K562 (cell line): ENCODE data around the gene SLC6A6. TPM values are rescaled to one million over a fixed set of nuclear protein-coding genes. Genes with fewer than 3 reads are reported as not detected.

Source experiments
- ATAC-seq: fragments of 200-7000 bp; cut with Tn5 transposase; 3 replicates; pipeline ENCODE4 v1.9.1; 2020; ENCODE audit warnings: moderate library complexity
- BruUV-seq: library from RNA; stranded (reverse); fragments of 400-500 nt; replicated peaks from 2 replicates; lab custom pipeline; 2021; lab: Mats Ljungman, UMichigan
- CTCF ChIA-PET: fragments of 300-600 bp; formaldehyde crosslinking; extraction: SDS; loops from one replicate; lab custom pipeline; 2021; ENCODE audit warnings: low intra/inter-chr PET ratio; lab: Yijun Ruan, JAX
- POLR2A ChIA-PET: fragments of 300-600, 350-650 bp; sonication (Branson Sonifier 250); formaldehyde crosslinking; extraction: SDS; loops from one replicate; lab custom pipeline; 2021; ENCODE audit warnings: antibody characterized with exemption, inconsistent platforms; lab: Yijun Ruan, JAX
- DNase-seq, 4 experiments: peaks; one replicate each; pipeline versions ENCODE4 v3.0.0 to v3.0.0-alpha.2; 2011 to 2018; ENCODE audit warnings: low spot score in 3 of 4, mixed read lengths in 3 of 4; ENCODE audit errors: extremely low read depth in 1 of 4
- FAIRE-seq: peaks from 2 replicates; lab custom pipeline; 2011; peaks lifted over from hg19 to GRCh38; lab: Jason Lieb, UNC
- H2AFZ ChIP-seq: 2 replicates; pipeline ENCODE4 v1.6.0; 2011; ENCODE audit warnings: low read depth, low read length, control low read depth, inconsistent platforms
- H3K27ac ChIP-seq: fragments of 200-600 bp; 3 replicates; pipeline ENCODE4 v1.8.0; 2011; ENCODE audit warnings: low read depth, mild to moderate bottlenecking, control low read depth, inconsistent platforms, low read length, moderate library complexity, mixed read lengths; ENCODE audit errors: extremely low read depth
- H3K27me3 ChIP-seq, 2 experiments: fragments of 300-600 bp in 1 of 2; 2 replicates in 1 of 2; 3 replicates in 1 of 2; pipeline versions ENCODE4 v1.6.0 to v1.8.0; 2011; ENCODE audit warnings: inconsistent platforms in 2 of 2, low read length in 2 of 2, mild to moderate bottlenecking in 1 of 2, mixed read lengths in 1 of 2, moderate library complexity in 1 of 2; ENCODE audit not compliant: control insufficient read depth in 2 of 2, insufficient read depth in 2 of 2
- H3K36me3 ChIP-seq: fragments of 300-600 bp; 3 replicates; pipeline ENCODE4 v1.8.0; 2011; ENCODE audit warnings: mild to moderate bottlenecking, low read length, inconsistent platforms; ENCODE audit not compliant: control insufficient read depth, insufficient read depth
- H3K4me1 ChIP-seq, 2 experiments: fragments of 200-600 bp in 1 of 2; replicated peaks in 1 of 2; 2 replicates in 1 of 2; 3 replicates in 1 of 2; pipeline versions ENCODE4 v1.5.1 to v1.8.0; 2011; ENCODE audit warnings: inconsistent platforms in 2 of 2, low read length in 2 of 2, mild to moderate bottlenecking in 1 of 2, mixed read lengths in 1 of 2, moderate library complexity in 1 of 2; ENCODE audit not compliant: control insufficient read depth in 2 of 2, insufficient read depth in 2 of 2
- H3K4me2 ChIP-seq: 2 replicates; pipeline ENCODE4 v1.6.1; 2011; ENCODE audit warnings: low read length, control low read depth, inconsistent platforms, mixed read lengths; ENCODE audit not compliant: insufficient read depth
- H3K4me3 ChIP-seq: fragments of 200-600 bp; sonication (generic), shearing (Covaris generic); 2 replicates; pipeline ENCODE4 v1.5.1; 2016; ENCODE audit warnings: control low read depth, inconsistent platforms
- H3K79me2 ChIP-seq: fragments of 200-600 bp; 3 replicates; pipeline ENCODE4 v1.8.0; 2011; ENCODE audit warnings: low read length, inconsistent platforms; ENCODE audit not compliant: control insufficient read depth, insufficient read depth
- H3K9ac ChIP-seq, 2 experiments: 2 replicates each; pipeline versions ENCODE4 v1.6.0 to v1.6.1; 2011; ENCODE audit warnings: low read depth in 2 of 2, low read length in 2 of 2, control low read depth in 1 of 2, inconsistent platforms in 1 of 2, mild to moderate bottlenecking in 1 of 2, mixed read lengths in 1 of 2; ENCODE audit not compliant: insufficient read depth in 1 of 2
- H3K9me1 ChIP-seq: one replicate; pipeline ENCODE4 v1.6.0; 2011; ENCODE audit warnings: inconsistent platforms, mild to moderate bottlenecking, low read length, moderate library complexity; ENCODE audit not compliant: control insufficient read depth, insufficient read depth
- H3K9me3 ChIP-seq: replicated peaks from 2 replicates; pipeline ENCODE4 v1.5.1; 2011; ENCODE audit warnings: low read depth, low read length, inconsistent platforms; ENCODE audit not compliant: control insufficient read depth, insufficient read depth
- H4K20me1 ChIP-seq: replicated peaks from 2 replicates; pipeline ENCODE4 v1.6.1; 2011; ENCODE audit warnings: low read length, inconsistent platforms, mixed read lengths; ENCODE audit not compliant: control insufficient read depth, insufficient read depth
- BHLHE40 ChIP-seq: IDR thresholded peaks from 2 replicates; pipeline ENCODE4 v1.6.1; 2011; ENCODE audit warnings: low read length, improper control_type of control experiment
- BMI1 ChIP-seq: fragments of 150-350 bp; IDR thresholded peaks from 2 replicates; pipeline ENCODE4 v1.6.1; 2014; ENCODE audit warnings: low read length
- CBFA2T2 ChIP-seq: fragments of 450-650 bp; conservative IDR thresholded peaks from 2 replicates; pipeline ENCODE4 v1.6.1; 2017; ENCODE audit warnings: mild to moderate bottlenecking
- FOS ChIP-seq: IDR thresholded peaks from 3 replicates; pipeline ENCODE4 v1.6.1; 2011; ENCODE audit not compliant: insufficient read length; ENCODE audit errors: extremely low read depth
- ILF3 ChIP-seq: fragments of 450-650 bp; IDR thresholded peaks from 2 replicates; pipeline ENCODE4 v1.6.1; 2018; ENCODE audit warnings: antibody characterized with exemption, mild to moderate bottlenecking, moderate library complexity, borderline replicate concordance
- MEF2A ChIP-seq: IDR thresholded peaks from 2 replicates; pipeline ENCODE4 v1.6.1; 2011; ENCODE audit warnings: low read depth, mild to moderate bottlenecking, low read length, moderate library complexity; ENCODE audit not compliant: control insufficient read depth
- MYBL2 ChIP-seq, 2 experiments: fragments of 450-650 bp in 1 of 2; sonication (generic) in 1 of 2; formaldehyde crosslinking in 1 of 2; IDR thresholded peaks; 2 replicates each; pipeline versions ENCODE4 v1.6.1 to v1.8.1; 2017 to 2022; ENCODE audit warnings: borderline replicate concordance in 1 of 2, inconsistent platforms in 1 of 2, low read depth in 1 of 2, mild to moderate bottlenecking in 1 of 2, missing genetic modification reagents in 1 of 2, moderate library complexity in 1 of 2
- PHF20 ChIP-seq: fragments of 450-650 bp; IDR thresholded peaks from 2 replicates; pipeline ENCODE4 v1.6.1; 2018; ENCODE audit not compliant: partially characterized antibody
- RBM25 ChIP-seq: fragments of 200-400 bp; formaldehyde crosslinking; IDR thresholded peaks from 2 replicates; pipeline ENCODE4 v1.6.1; 2018; ENCODE audit warnings: low read length, low read depth, moderate library complexity; ENCODE audit not compliant: severe bottlenecking
- RCOR1 ChIP-seq, 2 experiments: IDR thresholded peaks; 2 replicates each; pipeline ENCODE4 v1.6.1; 2012; ENCODE audit warnings: low read depth in 2 of 2, low read length in 2 of 2, borderline replicate concordance in 1 of 2, improper control_type of control experiment in 1 of 2
- ZKSCAN3 ChIP-seq: fragments of 250-450 bp; sonication (Bioruptor Pico); IDR thresholded peaks from 2 replicates; pipeline ENCODE4 v1.4.0; 2020
- WGBS: fragments of 100-300 bp; shearing (Covaris generic); methylation state at CpG from one replicate; pipeline ENCODE4 v1.1.6; 2016; ENCODE audit warnings: low coverage, mixed read lengths; ENCODE audit not compliant: insufficient coverage; ENCODE audit errors: missing lambda C conversion rate; 5-methylcytosine and 5-hydroxymethylcytosine counted together
- in situ Hi-C: fragments of 300-500 bp; cut with MboI; formaldehyde crosslinking; loops from 4 replicates; pipeline ENCODE4 v1.15.0; 2018; ENCODE audit warnings: inconsistent platforms, mixed read lengths
- intact Hi-C: fragments of 100-400 bp; cut with micrococcal nuclease; formaldehyde crosslinking; loops from 2 replicates; pipeline ENCODE4 v1.14.2; 2022
- polyA plus RNA-seq, 8 experiments: library from polyadenylated mRNA; depleted of rRNA in 4 of 8; stranded (reverse) in 5 of 8; unstranded in 3 of 8; fragments of >200 nt; fragmentation: Nextera tagmentation in 2 of 8; fragmentation: Illumina TruSeq in 1 of 8; extraction: Ambion mirVana in 2 of 8; extraction: Trizol in 1 of 8; gene quantifications; 2 replicates each; pipeline versions ENCODE4 v1.2.1 to v1.2.3, GENCODE V29; 2011 to 2014; ENCODE audit warnings: inconsistent platforms in 1 of 8, missing spikeins in 1 of 8
- total RNA-seq, 7 experiments: library from RNA; depleted of rRNA in 6 of 7; stranded (reverse); fragments of >200 nt in 6 of 7; fragmentation: Illumina TruSeq in 2 of 7; extraction: Trizol in 2 of 7; gene quantifications; 2 replicates each; pipeline versions ENCODE4 v1.2.1 to v1.2.3, GENCODE V29; 2011 to 2021; ENCODE audit warnings: low replicate concordance in 1 of 7
- TF ChIP-seq, protein P1 (sequence below): fragments of 450-650 bp; IDR thresholded peaks from 2 replicates; pipeline ENCODE4 v1.6.1; 2016; ENCODE audit warnings: antibody characterized with exemption
- TF ChIP-seq, protein P2 (sequence below): sonication (generic); formaldehyde crosslinking; IDR thresholded peaks from 2 replicates; pipeline ENCODE4 v1.9.0; 2022; ENCODE audit warnings: mild to moderate bottlenecking, missing genetic modification reagents
- TF ChIP-seq, protein P3 (sequence below): sonication (generic); formaldehyde crosslinking; IDR thresholded peaks from 2 replicates; pipeline ENCODE4 v1.8.1; 2023; ENCODE audit warnings: missing genetic modification reagents, mild to moderate bottlenecking, borderline replicate concordance

Gene SLC6A6
- total and polyA plus RNA-seq, 9 of the 15 experiments (the other 6 are each of a cell fraction or from before 2014, with no cell fraction given): 12.3 to 203 (median 93.2) TPM

DNA sequence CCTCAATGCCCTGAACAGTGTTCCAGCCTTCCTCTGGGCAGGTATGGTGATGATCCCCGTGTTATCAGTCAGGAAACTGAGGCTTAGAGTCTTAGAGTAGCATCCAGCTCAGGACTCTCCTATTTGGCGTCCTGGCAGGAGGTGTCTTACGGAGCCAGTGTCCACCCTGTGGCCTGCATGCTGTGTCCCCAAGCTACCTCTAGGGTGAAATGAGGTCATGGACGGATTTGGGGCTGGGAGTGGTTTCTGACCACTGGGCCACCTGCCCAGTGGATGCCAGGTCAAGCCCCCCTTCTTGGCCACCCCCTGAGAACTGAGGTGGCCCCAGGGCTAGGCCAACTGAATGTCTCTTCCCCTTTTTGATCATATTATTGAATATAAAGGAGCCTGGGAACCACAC, 27.2 kb upstream of the SLC6A6 start (continued):
- TF ChIP-seq MEF2A: peak; percentile 59; the same call in 1 of the 2 replicates

DNA sequence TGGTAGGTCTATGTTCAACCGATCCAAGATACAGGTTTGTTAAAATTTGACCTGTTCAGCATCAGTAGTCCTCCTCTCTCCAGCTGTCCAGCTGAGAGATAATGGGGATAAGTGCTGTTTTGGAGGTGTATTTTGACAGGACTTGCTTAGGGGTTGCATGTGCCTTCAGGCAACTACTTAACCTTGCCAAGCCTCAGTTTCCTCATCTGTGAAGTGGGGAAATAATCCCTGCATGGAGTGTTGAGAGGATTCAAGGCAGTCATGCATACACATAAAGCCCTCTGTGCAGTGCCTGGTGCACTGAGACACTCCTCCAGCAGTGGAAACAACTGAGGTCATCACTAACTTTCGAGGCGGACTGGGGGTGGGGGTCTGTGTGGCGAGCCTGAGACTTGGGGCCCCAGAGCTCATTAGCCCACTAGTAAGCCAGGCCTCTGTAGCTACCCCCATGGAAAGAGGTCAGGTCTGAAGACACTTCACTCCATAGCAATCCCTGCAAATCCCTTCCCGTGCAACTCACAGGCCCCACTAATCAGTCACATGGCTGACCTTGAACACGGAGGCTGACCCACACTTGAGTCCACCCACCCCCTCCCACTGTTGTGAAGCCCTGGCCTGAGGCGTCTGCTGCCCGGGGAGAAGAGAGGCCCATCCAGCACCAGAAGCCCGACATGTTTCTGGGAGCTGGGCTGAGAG, 25.9 kb upstream of the SLC6A6 start:
- Histone ChIP-seq H3K4me2 (no peak overlapping the region), H4K20me1 (no peaks in the 10 kb centered on the region), H2AFZ (no peak overlapping the region), H3K4me3 (no peak overlapping the region), H3K79me2 (no peaks in the 10 kb centered on the region), H3K27ac (no peak overlapping the region), H3K9ac (0 out of 4 replicates have a peak overlapping the region, but pooled peaks of 1 of the 2 experiments have one; percentile 39), H3K27me3 (no peaks in the 10 kb centered on the region), H3K9me1 (no peaks in the 10 kb centered on the region), H3K4me1 (peaks cover 33 to 52% of the 10 kb centered on the region in 2 experiments), H3K36me3 (no peaks in the 10 kb centered on the region), H3K9me3 (no peaks in the 10 kb centered on the region)
- in situ Hi-C loops (no loop called here), intact Hi-C loops (no loop called here)
- no peak for DNase-seq
- 63% methylated on average over 9 of the region's 9 CpGs for WGBS
- POLR2A ChIA-PET: interaction anchor here (0.5 to 0.6 kb wide), 3 partner anchors 9 to 32 kb away, joined by 3 read pairs; no protein-coding TSS in a partner anchor
- no peak for ATAC-seq
- FAIRE-seq: no peak
- CTCF ChIA-PET: no interaction called here
- BruUV-seq: no TSS peak
- no peak for TF ChIP-seq CBFA2T2
- TF ChIP-seq, protein P1, sequence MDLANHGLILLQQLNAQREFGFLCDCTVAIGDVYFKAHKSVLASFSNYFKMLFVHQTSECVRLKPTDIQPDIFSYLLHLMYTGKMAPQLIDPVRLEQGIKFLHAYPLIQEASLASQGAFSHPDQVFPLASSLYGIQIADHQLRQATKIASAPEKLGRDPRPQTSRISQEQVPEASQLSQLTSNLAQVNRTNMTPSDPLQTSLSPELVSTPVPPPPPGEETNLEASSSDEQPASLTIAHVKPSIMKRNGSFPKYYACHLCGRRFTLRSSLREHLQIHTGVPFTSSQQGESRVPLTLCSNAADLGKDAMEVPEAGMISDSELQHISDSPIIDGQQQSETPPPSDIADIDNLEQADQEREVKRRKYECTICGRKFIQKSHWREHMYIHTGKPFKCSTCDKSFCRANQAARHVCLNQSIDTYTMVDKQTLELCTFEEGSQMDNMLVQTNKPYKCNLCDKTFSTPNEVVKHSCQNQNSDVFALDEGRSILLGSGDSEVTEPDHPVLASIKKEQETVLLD: no peak
- no peak for TF ChIP-seq ZKSCAN3
- no peak for TF ChIP-seq ILF3
- TF ChIP-seq FOS: no peak
- no peak for TF ChIP-seq RCOR1 (IDR thresholded peaks at IDR 0.05; ENCODE audit: borderline replicate concordance in 1 of 2, low read depth in 2 of 2, low read length in 2 of 2)
- no peak for TF ChIP-seq BMI1
- no peak for TF ChIP-seq MYBL2 (IDR thresholded peaks at IDR 0.05; ENCODE audit: low read depth)
- TF ChIP-seq MYBL2 (CRISPR knock-in tag; IDR thresholded peaks at IDR 0.05; ENCODE audit: borderline replicate concordance): no peak
- TF ChIP-seq PHF20: peak; percentile 17
- TF ChIP-seq, protein P2, sequence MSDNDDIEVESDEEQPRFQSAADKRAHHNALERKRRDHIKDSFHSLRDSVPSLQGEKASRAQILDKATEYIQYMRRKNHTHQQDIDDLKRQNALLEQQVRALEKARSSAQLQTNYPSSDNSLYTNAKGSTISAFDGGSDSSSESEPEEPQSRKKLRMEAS (CRISPR knock-in tag): no peak
- TF ChIP-seq RBM25: peak; percentile 68
- TF ChIP-seq BHLHE40: no peak
- TF ChIP-seq, protein P3, sequence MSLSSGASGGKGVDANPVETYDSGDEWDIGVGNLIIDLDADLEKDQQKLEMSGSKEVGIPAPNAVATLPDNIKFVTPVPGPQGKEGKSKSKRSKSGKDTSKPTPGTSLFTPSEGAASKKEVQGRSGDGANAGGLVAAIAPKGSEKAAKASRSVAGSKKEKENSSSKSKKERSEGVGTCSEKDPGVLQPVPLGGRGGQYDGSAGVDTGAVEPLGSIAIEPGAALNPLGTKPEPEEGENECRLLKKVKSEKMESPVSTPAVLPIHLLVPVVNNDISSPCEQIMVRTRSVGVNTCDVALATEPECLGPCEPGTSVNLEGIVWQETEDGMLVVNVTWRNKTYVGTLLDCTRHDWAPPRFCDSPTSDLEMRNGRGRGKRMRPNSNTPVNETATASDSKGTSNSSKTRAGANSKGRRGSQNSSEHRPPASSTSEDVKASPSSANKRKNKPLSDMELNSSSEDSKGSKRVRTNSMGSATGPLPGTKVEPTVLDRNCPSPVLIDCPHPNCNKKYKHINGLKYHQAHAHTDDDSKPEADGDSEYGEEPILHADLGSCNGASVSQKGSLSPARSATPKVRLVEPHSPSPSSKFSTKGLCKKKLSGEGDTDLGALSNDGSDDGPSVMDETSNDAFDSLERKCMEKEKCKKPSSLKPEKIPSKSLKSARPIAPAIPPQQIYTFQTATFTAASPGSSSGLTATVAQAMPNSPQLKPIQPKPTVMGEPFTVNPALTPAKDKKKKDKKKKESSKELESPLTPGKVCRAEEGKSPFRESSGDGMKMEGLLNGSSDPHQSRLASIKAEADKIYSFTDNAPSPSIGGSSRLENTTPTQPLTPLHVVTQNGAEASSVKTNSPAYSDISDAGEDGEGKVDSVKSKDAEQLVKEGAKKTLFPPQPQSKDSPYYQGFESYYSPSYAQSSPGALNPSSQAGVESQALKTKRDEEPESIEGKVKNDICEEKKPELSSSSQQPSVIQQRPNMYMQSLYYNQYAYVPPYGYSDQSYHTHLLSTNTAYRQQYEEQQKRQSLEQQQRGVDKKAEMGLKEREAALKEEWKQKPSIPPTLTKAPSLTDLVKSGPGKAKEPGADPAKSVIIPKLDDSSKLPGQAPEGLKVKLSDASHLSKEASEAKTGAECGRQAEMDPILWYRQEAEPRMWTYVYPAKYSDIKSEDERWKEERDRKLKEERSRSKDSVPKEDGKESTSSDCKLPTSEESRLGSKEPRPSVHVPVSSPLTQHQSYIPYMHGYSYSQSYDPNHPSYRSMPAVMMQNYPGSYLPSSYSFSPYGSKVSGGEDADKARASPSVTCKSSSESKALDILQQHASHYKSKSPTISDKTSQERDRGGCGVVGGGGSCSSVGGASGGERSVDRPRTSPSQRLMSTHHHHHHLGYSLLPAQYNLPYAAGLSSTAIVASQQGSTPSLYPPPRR (CRISPR knock-in tag): 0 out of 2 replicates have a peak, but pooled peaks have one; percentile 29
